Mucosa of stomach (tissue), 1 donor: ENCODE data around the gene EDN2.

Source experiments
- H3K27me3 ChIP-seq: one replicate; pipeline ENCODE4 v1.7.0; 2013; ENCODE audit warnings: mild to moderate bottlenecking, low read length; ENCODE audit not compliant: control insufficient read depth, insufficient read depth
- H3K36me3 ChIP-seq: one replicate; pipeline ENCODE4 v1.7.0; 2013; ENCODE audit warnings: low read length; ENCODE audit not compliant: control insufficient read depth, insufficient read depth
- H3K4me1 ChIP-seq: one replicate; pipeline ENCODE4 v1.7.0; 2013; ENCODE audit warnings: mild to moderate bottlenecking, low read length; ENCODE audit not compliant: control insufficient read depth, insufficient read depth
- H3K4me3 ChIP-seq: one replicate; pipeline ENCODE4 v1.7.0; 2013; ENCODE audit warnings: low read length
- H3K9ac ChIP-seq: one replicate; pipeline ENCODE4 v1.7.0; 2013; ENCODE audit warnings: mild to moderate bottlenecking, low read length, moderate library complexity
- H3K9me3 ChIP-seq: one replicate; pipeline ENCODE4 v1.7.0; 2013; ENCODE audit warnings: mild to moderate bottlenecking, low read length, moderate library complexity; ENCODE audit not compliant: control insufficient read depth
- donor health status: Pancreatic carcinoma.

Gene EDN2

GRCh38 chr1:41475859-41476567, 8.5 kb downstream of the EDN2 start:
- Histone ChIP-seq H3K9ac (no peak overlapping the region), H3K4me3 (no peak overlapping the region), H3K36me3 (no peaks in the 10 kb centered on the region), H3K27me3 (no peaks in the 10 kb centered on the region), H3K9me3 (no peaks in the 10 kb centered on the region), H3K4me1 (peaks cover 45% of the 10 kb centered on the region)

- no peaks in the 10 kb centered on the region for H3K27me3 ChIP-seq
- no peaks in the 10 kb centered on the region for H3K36me3 ChIP-seq
- no peak overlapping the region for H3K4me3 ChIP-seq
- H3K9me3 ChIP-seq: no peaks in the 10 kb centered on the region
- H3K4me1 ChIP-seq: peaks cover 46% of the 10 kb centered on the region
- no peak overlapping the region for H3K9ac ChIP-seq
Observed at GRCh38 chr1:41475346-41475745, 9.1 kb downstream of the EDN2 start.

- Histone ChIP-seq H3K4me1 (peaks cover 51% of the 10 kb centered on the region), H3K9ac (no peak overlapping the region), H3K9me3 (no peaks in the 10 kb centered on the region), H3K36me3 (no peaks in the 10 kb centered on the region), H3K4me3 (no peak overlapping the region), H3K27me3 (no peaks in the 10 kb centered on the region)
Observed at GRCh38 chr1:41474490-41475271, 9.8 kb downstream of the EDN2 start.

- no peaks in the 10 kb centered on the region for H3K27me3 ChIP-seq
- no peak overlapping the region for H3K4me3 ChIP-seq
- H3K4me1 ChIP-seq: peaks cover 45% of the 10 kb centered on the region
- H3K9ac ChIP-seq: no peak overlapping the region
- no peaks in the 10 kb centered on the region for H3K9me3 ChIP-seq
- no peaks in the 10 kb centered on the region for H3K36me3 ChIP-seq
Observed at GRCh38 chr1:41473738-41474362, 10.6 kb downstream of the EDN2 start.

GRCh38 chr1:41471658-41472057, 12.8 kb downstream of the EDN2 start:
- Histone ChIP-seq H3K36me3 (no peaks in the 10 kb centered on the region), H3K4me3 (no peak overlapping the region), H3K27me3 (peaks cover 4% of the 10 kb centered on the region), H3K9me3 (no peaks in the 10 kb centered on the region), H3K9ac (no peak overlapping the region), H3K4me1 (peaks cover 52% of the 10 kb centered on the region)

- peaks cover 4% of the 10 kb centered on the region for H3K27me3 ChIP-seq
- H3K4me3 ChIP-seq: no peak overlapping the region
- H3K9ac ChIP-seq: no peak overlapping the region
- no peaks in the 10 kb centered on the region for H3K36me3 ChIP-seq
- H3K9me3 ChIP-seq: no peaks in the 10 kb centered on the region
- peaks cover 43% of the 10 kb centered on the region for H3K4me1 ChIP-seq
Observed at GRCh38 chr1:41469706-41470105, 14.8 kb downstream of the EDN2 start.

GRCh38 chr1:41468122-41468762, 16.2 kb downstream of the EDN2 start:
- H3K27me3 ChIP-seq: peaks cover 4% of the 10 kb centered on the region
- H3K36me3 ChIP-seq: no peaks in the 10 kb centered on the region
- peaks cover 37% of the 10 kb centered on the region for H3K4me1 ChIP-seq
- no peak overlapping the region for H3K9ac ChIP-seq
- no peaks in the 10 kb centered on the region for H3K9me3 ChIP-seq
- H3K4me3 ChIP-seq: no peak overlapping the region

GRCh38 chr1:41467673-41468072, 16.8 kb downstream of the EDN2 start:
- Histone ChIP-seq H3K4me1 (peaks cover 37% of the 10 kb centered on the region), H3K9me3 (no peaks in the 10 kb centered on the region), H3K36me3 (no peaks in the 10 kb centered on the region), H3K27me3 (peaks cover 4% of the 10 kb centered on the region), H3K9ac (no peak overlapping the region), H3K4me3 (no peak overlapping the region)

- H3K9me3 ChIP-seq: no peaks in the 10 kb centered on the region
- H3K27me3 ChIP-seq: peaks cover 4% of the 10 kb centered on the region
- peaks cover 44% of the 10 kb centered on the region for H3K4me1 ChIP-seq
- H3K36me3 ChIP-seq: no peaks in the 10 kb centered on the region
- no peak overlapping the region for H3K9ac ChIP-seq
- no peak overlapping the region for H3K4me3 ChIP-seq
Observed at GRCh38 chr1:41466146-41466545, 18.3 kb downstream of the EDN2 start.

GRCh38 chr1:41465741-41466140, 18.7 kb downstream of the EDN2 start:
- Histone ChIP-seq H3K4me1 (peaks cover 44% of the 10 kb centered on the region), H3K27me3 (peaks cover 4% of the 10 kb centered on the region), H3K9me3 (no peaks in the 10 kb centered on the region), H3K36me3 (no peaks in the 10 kb centered on the region), H3K4me3 (no peak overlapping the region), H3K9ac (no peak overlapping the region)

- peaks cover 4% of the 10 kb centered on the region for H3K27me3 ChIP-seq
- H3K9ac ChIP-seq: no peak overlapping the region
- no peaks in the 10 kb centered on the region for H3K9me3 ChIP-seq
- no peak overlapping the region for H3K4me3 ChIP-seq
- no peaks in the 10 kb centered on the region for H3K36me3 ChIP-seq
- peaks cover 39% of the 10 kb centered on the region for H3K4me1 ChIP-seq
Observed at GRCh38 chr1:41464885-41465284, 19.6 kb downstream of the EDN2 start.

GRCh38 chr1:41463516-41463915, 21.0 kb downstream of the EDN2 start:
- Histone ChIP-seq H3K4me3 (no peak overlapping the region), H3K27me3 (peaks cover 4% of the 10 kb centered on the region), H3K9me3 (no peaks in the 10 kb centered on the region), H3K4me1 (peaks cover 35% of the 10 kb centered on the region), H3K36me3 (no peaks in the 10 kb centered on the region), H3K9ac (no peak overlapping the region)
